Posterior vena cava (tissue), 2 donors: ENCODE data around the gene LGALS7B. TPM values are rescaled to one million over a fixed set of nuclear protein-coding genes. Genes with fewer than 3 reads are reported as not detected.
"Not testable (repeated sequence)": the region's sequence is repeated elsewhere in the genome, so short reads cannot be mapped to it uniquely, and the experiment has no call there.

Experiments
- DNase-seq: peaks from one replicate; pipeline ENCODE4 v3.0.0-alpha.2; 2020; ENCODE audit warnings: low spot score
- intact Hi-C, 2 donors: fragments of 100-400 bp; cut with DNase I; formaldehyde crosslinking; loops; one replicate each; pipeline versions ENCODE4 v1.14.1 to v1.14.2; 2022 to 2023
- total RNA-seq, 2 donors: library from RNA; stranded (reverse); fragmentation: NEBNext Ultra II Directional; extraction: Animal tissue kit (Norgen Biotek cat#: 25700); gene quantifications; one replicate each; pipeline ENCODE4 v1.2.1, GENCODE V29; 2021
- donor health status: DM: yes; HTN: yes; CAD: no.
- donor health status: DM: yes; HTN: yes; CAD: no.

The LGALS7B gene
- total RNA-seq, 2 donors from 2014 or later, result not detected

GRCh38 chr19:38813932-38814331 lies 24.9 kb downstream of the LGALS7B start:
- intact Hi-C loops, result not testable (repeated sequence)

GRCh38 chr19:38815059-38816001 lies 26.3 kb downstream of the LGALS7B start:
- no peak for DNase-seq
- intact Hi-C loops, result no loop called here

More at GRCh38 chr19:38813932-38814331, 24.9 kb downstream of the LGALS7B start:
- DNase-seq, result not testable (repeated sequence)

- no peak for DNase-seq
- intact Hi-C loops, result no loop called here
Measured at GRCh38 chr19:38816131-38816750, 27.2 kb downstream of the LGALS7B start.

GRCh38 chr19:38817081-38817480 lies 28.1 kb downstream of the LGALS7B start:
- no peak for DNase-seq
- intact Hi-C loops, result no loop called here

GRCh38 chr19:38819231-38819920 lies 30.4 kb downstream of the LGALS7B start:
- intact Hi-C loops, result no loop called here
- no peak for DNase-seq

GRCh38 chr19:38821230-38821825 lies 32.3 kb downstream of the LGALS7B start:
- intact Hi-C loops, result loop anchor here in 1 of 2 donors (10.0 kb wide), 1 partner anchor 513 kb away; the partner anchor contains the start of gene GMFG
- not testable (repeated sequence) for DNase-seq

- DNase-seq, result not testable (repeated sequence)
- intact Hi-C loops, result loop anchor here in 1 of 2 donors (10.0 kb wide), 1 partner anchor 509 kb away; the partner anchor contains the start of gene GMFG
Measured at GRCh38 chr19:38825936-38826335, 36.9 kb downstream of the LGALS7B start.

- no peak for DNase-seq
- intact Hi-C loops, result loop anchor here in 1 of 2 donors (10.0 kb wide), 1 partner anchor 508 kb away; the partner anchor contains the start of gene GMFG
Measured at GRCh38 chr19:38826856-38827551, 38.0 kb downstream of the LGALS7B start.

- not testable (repeated sequence) for DNase-seq
- intact Hi-C loops, result loop anchor here in 1 of 2 donors (10.0 kb wide), 1 partner anchor 506 kb away; the partner anchor contains the start of gene GMFG
Measured at GRCh38 chr19:38829203-38829602, 40.2 kb downstream of the LGALS7B start.

GRCh38 chr19:38830039-38830733 lies 41.2 kb downstream of the LGALS7B start:
- intact Hi-C loops, result loop anchor here (5.0 to 10.0 kb wide), 3 partner anchors 95 to 1972 kb away; partner anchors contain the start of gene ACTN4 (in 1 of the 2)
- DNase-seq, result no peak

GRCh38 chr19:38831142-38831605 lies 42.2 kb downstream of the LGALS7B start:
- intact Hi-C loops, result loop anchor here (5.0 to 10.0 kb wide), 3 partner anchors 96 to 1971 kb away; partner anchors contain the start of gene ACTN4 (in 1 of the 2)
- DNase-seq, result peak; percentile 87

GRCh38 chr19:38833092-38833425 lies 44.1 kb downstream of the LGALS7B start:
- intact Hi-C loops, result loop anchor here (5.0 to 10.0 kb wide), 3 partner anchors 98 to 1969 kb away; partner anchors contain the start of gene ACTN4 (in 1 of the 2)
- DNase-seq, result no peak

- intact Hi-C loops, result loop anchor here (5.0 to 10.0 kb wide), 3 partner anchors 99 to 1968 kb away; partner anchors contain the start of gene ACTN4 (in 1 of the 2)
- no peak for DNase-seq
Measured at GRCh38 chr19:38834104-38834490, 45.1 kb downstream of the LGALS7B start.

- no peak for DNase-seq
- intact Hi-C loops, result loop anchor here (5.0 to 10.0 kb wide), 3 partner anchors 100 to 1968 kb away; partner anchors contain the start of gene ACTN4 (in 1 of the 2)
Measured at GRCh38 chr19:38834590-38834989, 45.6 kb downstream of the LGALS7B start.

- intact Hi-C loops, result loop anchor here in 1 of 2 donors (10.0 kb wide), 2 partner anchors 102 to 192 kb away; partner anchors contain the start of gene ACTN4
Measured at GRCh38 chr19:38836159-38836982, 47.4 kb downstream of the LGALS7B start.

GRCh38 chr19:38836983-38837626 lies 48.1 kb downstream of the LGALS7B start:
- intact Hi-C loops, result loop anchor here in 1 of 2 donors (10.0 kb wide), 2 partner anchors 102 to 192 kb away; partner anchors contain the start of gene ACTN4
- no peak for DNase-seq

More at GRCh38 chr19:38836159-38836982, 47.4 kb downstream of the LGALS7B start:
- DNase-seq, result no peak
